Putamen (tissue), 1 donor: ENCODE data around the gene SMOC2.

ENCODE experiments used
- DNase-seq: peaks from one replicate; pipeline ENCODE4 v3.0.0-alpha.2; 2016; ENCODE audit warnings: low spot score

The SMOC2 gene, protein sequence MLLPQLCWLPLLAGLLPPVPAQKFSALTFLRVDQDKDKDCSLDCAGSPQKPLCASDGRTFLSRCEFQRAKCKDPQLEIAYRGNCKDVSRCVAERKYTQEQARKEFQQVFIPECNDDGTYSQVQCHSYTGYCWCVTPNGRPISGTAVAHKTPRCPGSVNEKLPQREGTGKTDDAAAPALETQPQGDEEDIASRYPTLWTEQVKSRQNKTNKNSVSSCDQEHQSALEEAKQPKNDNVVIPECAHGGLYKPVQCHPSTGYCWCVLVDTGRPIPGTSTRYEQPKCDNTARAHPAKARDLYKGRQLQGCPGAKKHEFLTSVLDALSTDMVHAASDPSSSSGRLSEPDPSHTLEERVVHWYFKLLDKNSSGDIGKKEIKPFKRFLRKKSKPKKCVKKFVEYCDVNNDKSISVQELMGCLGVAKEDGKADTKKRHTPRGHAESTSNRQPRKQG

DNA sequence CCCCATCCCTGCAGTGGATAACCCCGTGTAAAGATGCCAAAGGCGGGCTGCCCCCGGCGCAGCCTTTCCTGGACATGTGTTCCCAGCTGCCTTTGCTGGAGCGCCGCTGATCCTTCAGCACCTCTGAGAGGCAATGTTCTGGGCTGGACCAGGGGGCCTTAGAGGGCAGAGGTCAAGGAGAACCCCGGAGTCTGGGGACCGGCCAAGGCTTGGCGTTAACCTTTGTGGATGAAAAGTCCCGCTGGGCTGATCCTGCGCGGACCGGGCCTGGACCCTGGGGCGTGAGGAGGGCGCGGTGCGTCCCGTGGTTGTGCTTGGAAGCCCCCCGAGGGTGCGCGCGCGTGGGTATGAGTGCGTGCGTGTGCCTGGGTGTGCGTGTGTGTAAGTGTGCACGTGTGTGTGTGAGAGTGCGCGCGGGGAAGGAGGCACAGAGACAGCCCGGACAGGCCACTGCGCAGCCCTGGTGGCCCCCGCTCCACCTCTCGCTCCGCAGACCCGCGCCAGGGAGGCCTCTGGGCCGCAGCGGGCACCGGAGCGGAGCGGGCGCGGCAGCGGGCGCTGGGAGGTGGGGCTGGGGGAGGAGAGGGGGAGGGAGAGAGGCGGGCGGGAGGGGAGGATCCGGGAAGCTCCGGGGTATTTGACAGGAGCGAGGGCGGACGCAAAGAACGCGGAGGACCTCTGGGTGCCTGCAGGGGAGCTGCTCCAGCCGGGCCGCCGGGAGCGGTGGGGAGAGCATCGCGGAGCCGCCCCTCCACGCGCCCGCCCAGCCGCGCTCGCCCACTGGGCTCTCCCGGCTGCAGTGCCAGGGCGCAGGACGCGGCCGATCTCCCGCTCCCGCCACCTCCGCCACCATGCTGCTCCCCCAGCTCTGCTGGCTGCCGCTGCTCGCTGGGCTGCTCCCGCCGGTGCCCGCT lies at the start of gene SMOC2:
SMOC2 (plus strand) TSS at position 665 of the 914 bp plus-strand sequence; CDS start at position 852, 187 bp downstream.
- DNase-seq: peak; percentile 11

DNA sequence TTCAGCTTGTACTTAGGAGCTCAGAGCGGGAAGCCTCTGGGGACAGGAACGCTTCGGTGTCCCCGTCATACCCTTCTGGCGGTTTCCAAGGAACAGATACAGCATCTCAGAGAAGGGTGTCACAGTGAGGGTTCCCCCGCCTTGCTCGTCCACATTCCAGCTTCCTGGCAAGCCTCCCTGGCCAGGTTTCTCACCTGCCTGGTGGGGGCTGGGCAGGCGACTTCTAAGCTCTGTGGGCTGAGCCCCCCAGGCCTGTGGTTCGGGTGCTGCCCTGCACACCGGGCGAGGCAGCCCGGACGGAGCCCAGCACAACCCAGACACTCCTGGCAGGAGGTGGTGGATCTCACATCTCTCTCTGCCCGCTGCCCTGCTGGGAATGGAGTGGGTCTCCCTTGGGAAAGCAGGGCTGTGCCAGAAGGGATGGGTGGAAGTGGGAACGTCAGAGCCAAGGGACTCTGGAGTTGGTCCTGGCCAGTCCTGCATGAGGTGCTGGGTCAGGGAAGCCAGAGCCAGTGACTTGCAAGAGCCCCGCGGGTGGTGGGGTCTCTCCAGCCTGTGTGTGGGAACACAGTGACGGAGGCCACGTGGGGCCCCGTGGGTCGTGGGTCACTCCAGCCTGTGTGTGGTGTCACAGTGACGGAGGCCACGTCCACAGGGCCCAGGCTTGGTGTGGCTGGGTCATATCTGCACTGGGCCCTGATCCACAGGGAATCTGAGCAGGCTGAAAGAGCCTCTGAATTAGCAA lies 47.7 kb upstream of the SMOC2 start:
- DNase-seq: no peak

DNA sequence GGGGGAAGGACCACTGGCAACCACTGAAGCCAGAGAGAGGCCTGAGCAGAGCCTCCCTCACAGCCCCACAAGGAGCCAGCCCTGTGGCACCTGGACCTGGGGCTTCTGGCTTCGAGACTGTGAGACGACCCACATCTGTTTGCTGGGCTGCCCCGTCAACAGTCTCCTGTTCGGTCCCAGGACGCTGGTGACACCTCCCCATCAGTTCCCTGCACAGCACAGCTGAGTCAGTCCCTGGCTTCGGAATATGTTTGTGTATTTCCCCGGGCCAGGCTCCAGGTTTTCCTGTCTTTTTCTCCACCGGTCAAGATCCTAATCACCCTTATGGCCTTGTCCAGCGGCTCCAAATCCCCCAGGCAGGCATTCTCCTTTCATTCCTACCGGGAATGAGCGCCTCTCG lies 46.4 kb upstream of the SMOC2 start:
- DNase-seq: no peak

DNA sequence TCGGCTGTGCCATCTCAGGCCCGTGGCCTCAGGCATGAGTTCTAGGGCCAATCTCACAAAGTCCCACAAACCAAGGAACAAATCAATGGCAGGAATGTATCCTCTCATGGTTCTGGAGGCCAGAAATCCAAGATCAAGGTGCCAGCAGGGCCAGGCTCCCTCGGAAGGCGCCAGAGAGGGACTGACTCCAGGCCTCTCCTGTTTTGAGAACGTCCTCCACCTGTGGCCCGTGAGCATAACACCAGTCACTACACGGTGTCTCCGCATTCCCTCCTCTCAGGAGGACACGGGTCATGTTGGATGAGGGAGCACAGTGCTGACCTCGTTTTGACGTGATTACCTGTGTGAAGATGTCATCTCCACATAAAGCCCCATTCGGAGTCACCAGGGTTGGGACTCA lies 45.0 kb upstream of the SMOC2 start:
- DNase-seq: no peak

DNA sequence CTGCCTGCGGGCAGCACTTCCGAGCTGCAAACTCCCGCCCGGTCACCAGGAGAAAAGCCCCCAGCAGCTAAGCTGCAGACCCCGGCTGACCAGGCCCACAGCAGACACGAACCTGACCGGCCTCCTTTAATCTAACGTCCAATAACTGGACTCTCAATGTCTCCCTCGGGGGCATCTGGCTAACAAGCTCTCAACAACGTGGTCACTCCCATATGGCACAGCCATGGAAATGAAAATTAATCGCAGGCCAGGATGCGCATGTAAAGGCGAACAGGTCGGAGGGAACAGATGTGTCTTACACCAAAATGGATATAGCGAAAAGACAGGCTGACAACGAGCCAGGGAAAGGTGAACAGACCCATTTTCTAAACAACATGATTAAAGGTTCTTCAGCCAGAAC lies 44.4 kb upstream of the SMOC2 start:
- no peak for DNase-seq

DNA sequence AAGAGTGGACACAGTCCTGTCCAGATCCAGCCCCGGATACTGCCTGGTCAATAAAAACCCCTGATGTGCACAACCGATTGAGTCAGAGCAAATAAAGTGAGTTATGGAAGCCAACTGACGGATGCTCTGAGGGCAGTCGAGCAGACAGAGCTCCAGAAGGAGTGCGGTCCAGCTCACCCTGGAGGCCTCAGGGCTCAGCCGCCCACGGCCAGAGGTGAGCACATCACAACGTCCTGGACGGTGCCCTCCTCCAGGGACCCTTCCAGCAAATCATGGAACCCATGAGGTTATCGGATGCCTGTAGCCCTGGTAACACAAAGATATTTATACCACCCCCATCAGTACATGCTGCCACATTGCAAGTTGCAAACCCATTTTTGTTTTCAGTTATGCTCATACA lies 44.0 kb upstream of the SMOC2 start:
- DNase-seq: no peak

DNA sequence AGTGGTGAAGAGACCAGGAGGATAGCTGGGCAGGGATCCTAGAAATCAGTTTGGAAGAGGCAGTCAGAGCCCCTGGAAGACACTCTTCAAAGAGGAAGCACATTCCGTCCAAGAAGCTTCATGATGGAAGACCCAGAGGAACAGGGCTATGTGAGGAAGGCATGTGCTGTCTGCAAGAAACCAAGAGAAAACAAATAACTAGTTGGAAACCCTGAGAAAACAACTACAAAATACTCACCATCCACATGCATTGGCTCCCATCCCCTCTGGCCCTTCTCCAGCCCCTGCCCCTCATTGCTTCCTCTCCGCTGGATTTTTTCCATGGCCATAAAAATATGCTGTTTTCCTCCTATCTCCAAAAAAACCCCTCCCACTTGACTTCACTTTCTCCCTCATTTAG lies 40.9 kb upstream of the SMOC2 start:
- no peak for DNase-seq

DNA sequence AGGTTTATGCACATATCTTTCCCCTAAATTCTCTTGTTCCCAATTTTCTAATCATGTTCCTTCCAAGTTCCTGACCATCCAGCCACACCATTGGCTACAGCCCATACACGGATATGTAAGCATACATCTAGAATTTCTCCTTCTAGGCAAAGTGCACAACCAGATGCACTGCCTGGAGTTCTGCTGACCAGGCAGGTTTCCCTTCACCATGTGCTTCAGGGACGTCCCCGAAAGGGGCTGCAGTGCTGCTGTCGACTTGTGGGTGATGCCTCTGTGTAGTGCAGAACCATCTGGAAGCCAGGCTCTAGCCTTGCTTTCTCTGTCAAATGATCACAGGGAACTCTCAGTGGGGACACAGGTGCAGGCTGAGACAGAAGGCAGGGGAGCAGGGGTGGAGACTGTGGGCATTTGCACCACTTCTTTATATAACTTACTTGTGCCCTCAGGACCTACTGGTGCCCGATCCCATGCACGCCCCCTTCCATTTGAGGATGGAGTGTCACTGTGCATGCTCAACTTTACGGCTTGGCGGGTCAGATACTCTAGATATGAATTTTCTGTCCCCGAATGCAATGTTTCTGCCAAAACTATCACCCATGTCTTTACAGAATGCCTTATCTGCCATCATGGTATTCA lies 37.5 kb upstream of the SMOC2 start:
- no peak for DNase-seq

DNA sequence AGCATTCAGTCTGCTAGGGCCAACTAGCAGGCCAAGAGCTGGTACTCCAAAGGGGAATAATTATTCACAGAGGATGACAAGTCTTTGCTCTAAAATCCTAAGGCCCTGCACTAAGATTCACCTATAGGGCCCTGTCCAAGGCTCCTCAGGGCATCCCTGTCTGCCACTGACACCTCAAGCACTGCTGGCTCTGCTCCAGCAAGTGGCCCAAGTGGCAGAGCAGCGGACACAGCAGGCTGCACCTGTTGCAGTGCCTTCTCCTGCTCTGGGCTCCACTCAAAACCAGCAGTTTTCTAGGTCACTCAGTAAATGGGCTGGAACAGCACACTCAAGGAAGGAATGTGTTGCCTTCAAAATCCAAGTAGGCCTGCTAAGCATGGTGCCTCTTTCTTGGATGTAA lies 36.4 kb upstream of the SMOC2 start:
- DNase-seq: no peak

DNA sequence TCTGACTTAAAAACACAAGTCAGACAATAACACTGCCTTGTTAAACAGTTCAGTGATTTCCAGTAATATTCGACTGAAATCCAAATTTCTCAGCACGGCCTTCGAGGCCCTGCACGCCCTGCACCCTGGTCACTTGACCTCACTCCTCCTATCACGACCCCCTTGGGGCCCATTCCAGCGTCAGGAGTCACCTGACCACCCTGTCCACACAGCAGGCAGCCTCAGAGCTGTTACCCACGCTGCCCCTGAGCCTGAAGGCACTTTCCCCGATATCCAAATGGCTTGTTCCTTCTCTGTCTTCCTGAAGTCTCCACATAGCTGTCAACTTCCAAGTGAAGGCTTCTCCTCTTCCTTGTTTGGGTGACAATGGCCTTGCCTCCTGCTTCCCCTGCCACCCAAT lies 33.1 kb upstream of the SMOC2 start:
- no peak for DNase-seq

DNA sequence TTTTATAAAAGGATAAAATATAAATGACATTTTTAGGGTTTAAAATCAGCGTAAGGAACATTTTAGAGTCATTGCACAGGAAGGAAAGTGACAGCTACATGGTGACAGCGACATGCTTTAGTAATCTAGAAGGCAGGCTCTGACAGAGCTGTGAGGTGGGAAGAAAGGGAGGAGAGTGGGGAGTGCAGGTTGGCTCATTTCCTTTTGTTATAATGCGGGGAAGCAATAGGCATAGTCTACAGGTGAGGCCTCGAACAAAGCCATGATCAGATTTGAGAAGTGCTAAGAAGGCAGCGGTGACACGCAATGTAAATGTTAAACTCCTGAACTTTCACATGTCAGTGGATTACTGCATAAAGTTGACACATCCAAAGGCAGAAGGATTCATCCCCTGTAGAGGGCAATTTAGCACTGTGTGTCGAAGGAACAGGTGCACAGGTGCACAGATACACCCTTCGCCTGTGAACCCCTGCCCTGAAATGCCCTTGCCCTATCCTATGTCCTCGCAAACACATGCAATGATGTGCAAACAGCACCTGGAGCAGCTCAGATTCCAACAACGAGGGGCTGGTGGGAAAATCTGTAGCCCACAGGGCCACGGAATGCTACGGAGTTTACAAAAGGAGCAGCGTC lies 32.4 kb upstream of the SMOC2 start:
- DNase-seq: peak; percentile 57

DNA sequence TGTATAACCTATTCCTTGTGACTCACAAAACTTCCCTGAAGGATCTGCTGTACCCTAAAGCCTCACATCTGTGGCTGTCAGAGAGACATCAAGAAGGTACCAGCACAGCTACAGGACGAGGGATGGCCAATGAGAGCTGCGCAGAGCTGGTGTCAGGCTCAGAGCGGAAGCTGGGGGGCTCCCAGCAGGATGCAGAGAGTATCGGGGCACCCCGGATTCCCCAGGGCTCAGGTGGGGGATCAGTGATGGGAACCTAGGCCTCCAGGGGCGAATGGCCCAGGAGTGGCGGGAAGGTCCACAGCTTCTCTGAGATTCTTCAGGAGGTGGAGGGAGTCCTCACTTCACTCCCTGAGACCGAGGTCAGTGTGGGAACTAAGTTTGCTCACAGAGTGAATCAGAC lies 30.9 kb upstream of the SMOC2 start:
- no peak for DNase-seq

DNA sequence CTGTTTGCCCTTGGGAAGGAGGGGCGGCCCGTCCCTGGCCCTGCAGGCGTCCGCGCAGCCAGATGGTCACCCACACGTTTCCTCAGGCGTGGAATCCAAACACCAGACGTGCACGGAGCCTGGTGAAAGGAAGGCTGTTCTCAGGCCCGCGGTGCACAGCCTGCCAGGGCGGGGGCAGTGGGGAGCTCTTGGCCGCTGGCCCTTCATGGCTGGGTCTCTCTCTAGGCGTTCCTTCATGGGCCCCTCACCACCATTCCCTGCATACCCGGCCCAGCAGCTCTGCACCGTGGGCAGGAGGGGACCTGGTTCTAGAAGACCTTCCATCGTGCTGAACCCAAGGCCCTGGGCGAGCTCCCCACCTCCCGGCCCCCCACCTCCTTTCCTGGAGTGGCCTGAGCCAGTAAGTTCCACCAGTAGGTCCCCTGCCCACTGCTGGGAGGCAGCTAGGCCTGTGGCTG lies 30.4 kb upstream of the SMOC2 start:
- no peak for DNase-seq

DNA sequence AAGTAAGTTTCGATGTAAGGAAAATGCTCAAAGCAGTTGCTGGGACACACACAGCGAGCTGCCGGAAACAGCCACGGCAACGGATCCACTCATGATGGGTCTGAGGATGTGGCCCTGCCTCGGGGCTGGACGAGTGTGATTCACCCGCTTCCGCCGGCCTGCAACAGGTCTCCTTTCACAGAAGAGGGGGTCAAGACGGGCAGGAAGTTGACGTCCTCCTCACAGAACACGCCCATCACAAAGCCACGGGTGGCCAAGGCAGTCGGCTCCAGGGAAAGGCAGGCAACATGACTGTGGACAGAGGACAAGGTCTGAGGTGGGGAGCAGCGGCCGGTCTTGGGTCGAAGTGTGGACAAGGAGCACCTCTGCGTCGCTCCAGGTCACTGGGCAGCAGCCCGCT lies 29.9 kb upstream of the SMOC2 start:
- no peak for DNase-seq

DNA sequence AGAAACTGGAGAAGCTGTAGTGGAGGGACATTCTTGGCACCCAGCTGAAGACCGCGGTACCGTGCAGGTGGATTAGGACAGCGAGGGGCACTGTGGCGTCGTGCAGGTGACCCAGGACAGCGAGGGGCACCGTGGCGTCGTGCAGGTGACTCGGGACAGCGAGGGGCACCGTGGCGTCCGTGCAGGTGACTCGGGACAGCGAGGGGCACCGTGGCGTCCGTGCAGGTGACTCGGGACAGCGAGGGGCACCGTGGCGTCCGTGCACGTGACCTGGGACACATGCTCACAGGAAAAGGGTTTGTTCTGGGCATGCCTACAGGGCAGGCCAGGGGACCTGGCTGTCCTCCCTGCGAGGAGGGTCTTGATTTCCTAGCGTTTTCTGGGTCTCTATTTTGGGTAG lies 29.2 kb upstream of the SMOC2 start:
- DNase-seq: no peak

DNA sequence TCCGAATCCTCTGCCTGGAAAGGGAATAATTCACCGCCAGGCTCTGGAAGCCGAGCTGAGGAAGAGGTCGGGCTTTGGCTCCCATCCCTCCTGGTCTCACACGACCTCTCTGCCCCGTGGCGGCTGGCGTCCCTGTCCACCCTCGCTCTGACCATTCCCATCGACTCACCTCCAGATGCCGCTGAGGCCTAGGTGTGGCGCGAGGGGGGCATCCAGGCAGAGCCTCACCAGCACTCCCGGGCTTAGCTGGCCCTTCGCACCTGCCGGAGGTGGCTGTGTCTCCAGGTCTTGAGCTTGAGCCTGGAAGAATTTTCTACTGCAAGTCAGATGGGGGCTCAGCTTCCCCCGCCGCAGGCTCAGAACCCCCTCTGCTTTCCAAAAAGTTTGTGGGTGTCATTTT lies 28.5 kb upstream of the SMOC2 start:
- DNase-seq: no peak

DNA sequence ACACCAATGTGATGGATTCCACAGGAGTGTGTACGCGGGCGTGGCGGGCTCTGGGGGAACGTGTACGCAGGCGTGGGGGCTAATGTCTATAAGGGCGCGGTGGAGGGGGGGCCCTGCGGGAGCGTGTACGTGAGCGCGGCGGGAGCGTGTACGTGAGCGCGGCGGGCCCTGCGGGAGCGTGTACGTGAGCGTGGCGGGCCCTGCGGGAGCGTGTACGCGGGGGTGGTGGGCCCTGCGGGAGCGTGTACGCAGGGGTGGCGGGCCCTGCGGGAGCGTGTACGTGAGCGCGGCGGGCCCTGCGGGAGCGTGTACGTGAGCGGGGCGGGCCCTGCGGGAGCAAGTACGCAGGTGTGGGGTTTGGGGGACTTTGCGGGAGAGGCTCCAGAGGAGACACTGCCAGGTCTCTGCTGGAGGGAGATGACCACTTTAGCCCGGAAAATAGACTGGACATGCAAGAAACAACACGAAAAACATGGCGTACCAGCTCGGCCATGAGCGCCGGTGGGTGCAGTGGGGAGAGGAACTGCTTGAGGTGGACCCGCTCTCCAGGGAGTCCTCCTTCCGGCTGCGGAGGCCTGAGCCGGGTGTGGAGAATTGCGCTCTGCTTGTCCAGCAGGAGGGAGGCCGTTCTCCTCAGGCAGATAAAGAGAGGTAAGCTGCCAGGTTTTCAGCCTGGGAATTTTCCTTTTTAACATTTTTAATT lies 27.8 kb upstream of the SMOC2 start:
- no peak for DNase-seq

DNA sequence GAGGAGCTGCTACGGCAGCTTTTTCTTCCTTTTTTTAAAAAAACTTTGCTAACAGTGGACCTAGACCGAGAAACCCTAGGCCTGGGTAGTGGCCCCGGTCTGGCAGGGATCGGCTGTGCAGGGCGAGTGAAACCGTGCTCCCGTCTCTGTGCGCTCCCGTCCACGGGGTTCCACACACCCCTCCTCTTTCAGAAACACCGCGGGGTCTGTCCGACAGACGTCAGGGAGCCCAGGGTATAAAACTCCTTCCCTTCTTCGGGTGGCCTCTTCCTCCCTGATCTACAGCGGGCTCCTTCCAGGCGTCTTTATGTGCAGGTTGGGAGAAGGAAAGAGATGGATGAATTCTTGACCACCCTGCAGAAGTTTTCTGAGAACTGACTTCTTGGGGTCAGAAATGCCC lies 27.1 kb upstream of the SMOC2 start:
- DNase-seq: no peak

DNA sequence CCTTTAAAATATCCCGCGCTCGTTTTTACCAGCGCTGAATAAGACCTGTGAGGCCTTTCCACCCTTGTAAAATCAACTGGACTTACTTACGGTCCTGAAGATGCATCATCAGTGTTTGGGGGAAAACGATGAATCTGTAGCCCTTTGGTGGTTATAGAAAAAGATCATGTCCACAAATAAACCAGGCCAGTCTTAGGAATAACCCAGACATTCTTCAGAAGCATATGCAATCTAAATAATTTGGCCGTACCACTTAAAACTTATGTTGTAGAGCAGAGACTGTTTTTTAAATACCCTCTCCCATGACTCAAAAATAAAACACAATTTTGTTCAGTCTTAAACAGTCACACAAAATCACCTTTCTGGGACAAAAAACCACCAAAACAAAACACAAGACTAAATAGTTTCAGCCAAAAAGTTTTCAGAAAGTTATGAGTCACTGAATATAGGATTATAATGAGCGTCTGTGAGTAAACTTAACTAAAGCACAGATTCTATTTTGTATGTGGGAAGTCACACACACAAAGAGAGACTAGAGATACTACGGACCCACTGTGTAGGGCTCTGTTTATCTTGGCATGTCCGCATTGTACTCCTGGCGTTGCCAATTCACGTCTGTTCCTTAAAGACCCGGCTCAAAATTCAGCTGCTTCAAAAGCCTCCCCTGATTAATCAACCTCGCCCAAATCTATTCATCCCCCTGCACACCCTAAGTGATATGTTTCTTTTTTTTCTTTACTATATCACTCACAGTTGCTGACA lies 26.5 kb upstream of the SMOC2 start:
- no peak for DNase-seq
